Stimulated activated CD8-positive, alpha-beta memory T cell treated with anti-CD3 and anti-CD28 coated beads, Interleukin-4, amount 100 ng/mL, for 48 hours (primary cell): ENCODE data around the gene EGFL7.
A peak's percentile ranks its signal among the peaks of the same experiment; 100 is the strongest.

ENCODE experiments used
- DNase-seq: peaks from one replicate; pipeline ENCODE4 v3.0.0-alpha.2; 2020

Gene EGFL7

DNA sequence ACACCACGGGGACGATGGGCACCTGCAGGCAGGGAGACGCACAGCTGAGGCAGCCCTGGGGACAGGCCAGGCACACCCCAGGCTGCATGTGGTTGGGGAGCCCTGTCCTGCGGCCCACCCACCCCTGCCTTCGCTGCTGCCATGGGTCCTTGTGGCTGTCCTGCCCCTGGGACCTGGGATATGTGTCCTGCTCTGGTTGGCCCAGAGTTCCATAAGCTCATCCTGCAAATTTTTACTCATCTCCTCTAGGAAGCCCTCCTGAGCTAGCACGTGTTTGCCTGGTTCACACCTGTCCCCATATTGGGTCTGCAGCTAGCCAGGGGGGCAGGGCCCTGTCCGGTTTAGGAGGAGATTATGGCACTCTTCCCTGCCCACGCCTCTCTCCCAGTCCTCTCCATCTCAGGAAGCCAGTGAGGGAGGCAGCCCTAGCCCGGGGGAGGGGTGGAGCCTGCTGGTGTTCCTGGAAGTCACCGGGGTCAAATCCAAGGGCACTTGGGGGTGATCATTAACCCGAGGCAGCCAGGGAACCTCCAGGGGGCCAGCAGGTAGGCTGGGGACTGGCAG lies 12.2 kb downstream of the EGFL7 start:
- DNase-seq, result no peak

GRCh38 chr9:136675477-136676296 lies 13.0 kb downstream of the EGFL7 start:
- no peak for DNase-seq

- DNase-seq, result no peak
Observed at GRCh38 chr9:136676297-136676794, 13.6 kb downstream of the EGFL7 start.

- no peak for DNase-seq
Observed at GRCh38 chr9:136676920-136677686, 14.4 kb downstream of the EGFL7 start.

- no peak for DNase-seq
Observed at GRCh38 chr9:136678034-136678433, 15.3 kb downstream of the EGFL7 start.

DNA sequence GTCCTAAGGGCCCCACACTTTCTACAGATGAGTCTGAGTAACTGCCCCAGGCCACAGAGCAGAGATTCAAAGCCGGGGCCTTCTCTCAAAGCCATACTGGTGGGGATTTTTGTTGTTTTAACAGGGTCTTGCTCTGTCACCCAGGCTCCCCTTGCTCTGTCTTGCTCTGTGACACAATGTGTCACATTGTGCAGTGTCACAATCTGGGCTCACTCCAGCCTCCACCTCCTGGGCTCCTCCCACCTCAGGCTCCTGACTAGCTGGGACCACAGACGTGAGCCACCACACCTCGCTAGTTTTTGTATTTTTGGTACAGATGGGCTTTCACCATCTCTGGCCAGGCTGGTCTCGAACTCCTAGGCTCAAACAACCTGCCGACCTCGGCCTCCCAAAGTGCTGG lies 15.9 kb downstream of the EGFL7 start:
- DNase-seq, result no peak

DNA sequence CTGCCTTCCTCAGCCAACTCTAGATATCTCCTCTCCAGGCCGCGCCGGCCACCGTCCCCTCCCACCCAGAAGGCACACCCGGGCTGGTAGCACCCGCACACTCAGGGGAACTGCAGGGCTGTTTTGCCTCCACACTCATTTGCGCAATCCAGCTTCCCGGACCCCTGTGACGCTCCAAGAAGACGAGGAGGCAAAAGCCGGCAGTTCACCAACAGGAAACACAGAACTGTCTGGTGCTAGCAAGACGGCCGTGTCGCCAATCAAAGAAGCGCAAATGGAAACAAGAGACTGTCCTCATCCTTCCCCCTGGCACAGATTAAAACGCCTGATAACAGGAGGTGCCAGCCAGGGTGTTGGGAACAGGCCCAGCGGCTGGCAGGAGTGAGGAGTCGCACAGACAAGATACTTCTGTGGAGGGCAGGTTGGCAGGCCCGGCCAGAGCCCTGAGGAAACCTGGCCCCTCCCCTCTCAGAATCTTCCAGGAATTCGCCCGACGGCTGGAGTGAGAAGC lies 16.8 kb downstream of the EGFL7 start:
- DNase-seq, result no peak

DNA sequence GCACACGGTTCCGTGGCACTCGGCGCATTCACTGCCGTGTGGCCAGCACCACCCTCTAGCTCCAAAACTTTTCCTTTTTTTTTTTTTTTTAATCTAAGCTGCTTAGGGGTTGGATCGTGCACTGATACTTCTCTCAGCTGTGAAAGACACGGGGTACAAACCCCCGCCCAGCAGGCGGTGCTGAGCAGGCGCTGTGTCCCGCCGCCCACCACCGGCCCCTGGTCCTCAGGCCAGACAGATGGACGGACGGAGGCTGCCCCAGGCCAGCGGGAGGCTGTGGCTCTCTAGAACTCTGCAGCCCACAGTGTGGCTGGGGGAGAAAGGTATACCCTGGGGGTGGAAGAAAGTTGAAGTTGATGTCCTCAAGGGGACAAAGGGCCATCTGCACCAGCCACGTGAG lies 18.3 kb downstream of the EGFL7 start:
- no peak for DNase-seq

DNA sequence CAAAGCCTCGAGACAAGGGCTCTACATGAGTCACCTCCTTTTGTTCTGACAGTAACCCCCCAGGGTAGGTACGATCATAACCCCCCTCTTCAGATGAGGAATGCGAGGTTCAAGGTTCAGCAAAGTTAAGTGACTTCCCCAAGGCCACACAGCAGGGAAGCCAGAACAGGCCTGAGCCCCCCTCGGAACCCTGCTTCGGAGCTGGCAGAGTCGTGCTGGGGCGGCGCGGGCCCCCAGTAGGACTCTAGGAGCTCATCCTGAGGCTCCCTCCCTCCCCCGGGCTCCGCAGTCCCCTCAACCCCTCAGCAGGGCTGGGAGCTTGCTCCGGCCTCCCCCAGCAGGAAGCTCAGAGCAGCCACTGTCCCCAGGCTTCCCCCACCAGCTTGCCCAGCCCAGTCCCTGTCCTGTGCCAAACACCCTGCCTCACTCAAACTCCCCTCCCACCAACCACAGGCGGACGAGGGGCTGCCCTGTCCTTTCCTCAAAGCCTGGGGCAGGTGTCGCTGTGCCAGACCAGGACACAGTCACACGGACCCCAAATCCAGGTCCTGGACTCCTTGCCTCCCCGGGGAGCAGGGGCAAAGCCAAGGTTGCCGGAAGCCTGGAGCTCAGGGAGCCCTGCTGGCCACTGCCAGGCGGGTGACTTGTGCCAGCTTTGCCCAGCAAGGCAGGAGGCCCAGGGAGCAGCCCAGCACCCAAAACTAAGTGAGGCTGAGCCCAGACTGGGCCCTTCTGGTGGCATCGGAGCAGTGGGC lies 19.4 kb downstream of the EGFL7 start:
- DNase-seq, result no peak

- DNase-seq, result no peak
Observed at GRCh38 chr9:136682710-136683109, 20.0 kb downstream of the EGFL7 start.

- no peak for DNase-seq
Observed at GRCh38 chr9:136683173-136683745, 20.5 kb downstream of the EGFL7 start.

DNA sequence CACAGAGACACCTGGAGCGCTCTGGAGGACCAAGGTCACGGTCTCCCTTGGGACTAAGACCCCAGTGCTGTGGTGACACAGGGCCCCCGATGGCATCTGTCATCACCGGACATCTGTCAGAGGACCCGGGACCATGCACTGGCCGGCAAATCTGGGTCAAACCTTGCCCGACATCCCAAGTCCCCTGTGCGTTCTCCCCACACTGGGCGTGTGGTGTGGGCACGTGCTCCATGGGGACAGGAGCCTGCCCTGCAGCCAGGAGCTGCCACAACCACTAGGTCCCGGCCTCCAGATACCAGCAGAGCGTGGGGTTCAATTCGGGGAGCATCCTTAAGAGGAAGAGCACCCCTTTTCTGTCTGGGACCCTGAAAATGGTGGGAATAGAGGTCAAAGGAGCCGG lies 21.0 kb downstream of the EGFL7 start:
- DNase-seq, result no peak

DNA sequence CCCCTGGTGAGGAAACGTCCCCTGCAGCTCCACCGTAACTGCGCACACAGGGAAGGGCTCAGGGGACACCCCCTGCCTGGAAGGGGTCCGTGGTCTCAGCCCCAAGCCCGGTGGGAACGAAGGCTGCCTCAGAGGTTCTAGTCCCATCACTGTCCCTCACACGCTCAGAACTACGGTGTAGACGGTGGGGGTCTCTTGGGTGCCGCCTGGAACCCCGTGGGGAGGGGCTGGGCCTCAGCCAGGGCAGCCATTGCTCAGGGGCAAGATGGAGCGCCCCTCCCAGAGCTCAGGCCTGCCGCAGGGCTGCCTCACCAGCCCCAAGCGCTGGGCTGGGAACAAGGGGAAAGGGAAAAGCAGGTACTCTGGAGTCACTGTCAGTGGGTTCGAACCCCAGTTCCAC lies 21.6 kb downstream of the EGFL7 start:
- DNase-seq, result no peak

DNA sequence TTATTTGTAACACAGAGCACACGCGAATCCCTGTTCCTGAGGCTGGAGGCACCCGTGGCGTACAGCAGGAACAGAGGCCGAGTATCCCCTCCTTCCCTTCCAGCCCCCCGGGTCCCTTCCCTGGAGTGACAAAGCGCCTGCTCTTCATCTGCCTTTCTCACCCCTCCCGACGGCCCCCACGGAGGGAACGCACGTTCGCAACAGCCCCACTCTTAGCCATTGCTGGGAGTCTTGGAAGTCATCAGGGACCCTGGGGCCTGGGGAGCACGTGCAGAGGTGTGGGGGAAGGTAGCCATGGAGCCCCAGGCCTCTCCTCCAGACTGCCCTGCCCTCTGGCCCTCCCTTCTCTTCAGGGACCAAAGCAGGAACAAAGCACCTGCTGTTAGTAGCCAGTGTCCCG lies 22.1 kb downstream of the EGFL7 start:
- no peak for DNase-seq

DNA sequence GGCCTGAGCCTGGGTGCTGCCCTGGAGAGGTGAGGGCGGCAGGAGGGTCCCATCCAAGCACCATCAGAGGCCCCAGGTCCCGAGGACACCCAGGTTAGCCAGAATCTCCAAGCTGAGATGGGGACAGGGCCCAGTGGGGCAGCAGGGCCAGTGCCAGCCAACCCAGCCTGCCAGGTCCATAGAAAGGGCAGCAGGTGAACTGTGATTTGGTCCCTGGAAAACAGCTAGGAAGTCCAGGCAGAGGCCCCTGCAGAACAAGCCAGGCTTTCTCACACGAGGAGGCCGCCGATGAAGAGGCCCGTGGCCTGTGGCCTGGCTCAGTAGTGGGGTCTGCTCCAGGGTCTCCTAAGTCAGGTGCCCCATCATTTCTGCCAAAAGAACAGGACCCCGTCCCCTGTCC lies 22.5 kb downstream of the EGFL7 start:
- DNase-seq, result no peak

DNA sequence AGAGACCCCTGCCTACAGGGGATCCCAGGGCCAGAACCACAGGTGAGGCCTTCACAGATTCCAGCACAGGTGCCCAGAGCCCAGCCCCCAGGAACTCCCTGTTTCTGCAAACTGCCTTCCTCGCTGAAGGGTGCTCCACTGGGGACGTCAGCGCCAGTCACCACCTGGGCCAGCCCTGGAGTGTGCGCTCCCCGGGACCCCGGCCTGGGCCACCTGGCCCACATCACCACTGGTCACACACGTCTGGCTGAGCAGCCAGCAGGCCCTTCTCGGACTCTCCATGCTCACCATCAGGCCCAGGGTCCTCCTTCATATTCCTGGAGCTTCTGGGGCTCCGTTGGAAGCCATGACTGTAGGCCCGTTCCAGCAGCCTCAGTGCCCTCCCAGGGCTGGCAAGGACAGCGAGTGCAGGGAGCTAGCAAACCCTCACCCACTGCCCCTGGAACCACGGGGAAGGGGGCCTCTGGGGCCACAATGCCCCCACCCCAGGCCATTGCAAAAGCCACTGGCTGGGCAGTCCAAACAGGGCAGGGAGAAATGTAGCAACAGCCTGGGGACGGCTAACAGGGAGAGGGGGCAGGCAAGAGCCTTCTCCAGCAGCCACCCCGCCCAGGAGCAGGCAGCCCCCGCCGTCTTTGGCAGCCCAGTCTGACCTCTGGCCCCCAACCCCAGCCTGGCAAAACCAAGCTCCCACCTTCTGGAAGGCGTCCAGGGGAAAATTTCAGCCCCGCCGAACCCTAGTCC lies 23.2 kb downstream of the EGFL7 start:
- DNase-seq, result no peak

DNA sequence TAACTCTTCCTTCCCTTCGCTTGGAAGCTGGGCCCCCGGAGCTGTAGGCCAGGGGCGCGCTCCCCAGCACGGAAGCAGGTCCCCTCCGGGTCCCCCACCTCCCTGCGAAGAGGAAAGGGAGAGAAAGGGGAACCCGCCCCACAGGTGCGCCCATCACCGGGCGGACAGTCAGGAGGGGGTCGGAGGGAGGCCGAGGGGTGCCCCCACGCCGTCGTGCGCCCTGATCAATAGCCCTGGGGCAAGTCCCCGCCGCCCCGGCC lies 23.7 kb downstream of the EGFL7 start:
- no peak for DNase-seq

GRCh38 chr9:136686794-136687711 lies 24.3 kb downstream of the EGFL7 start, which contains the start of gene AGPAT2:
Gene AGPAT2, minus strand, starts transcription at chr9:136687457. Its CDS starts 100 bp downstream, at chr9:136687357.
- peak; percentile 82 for DNase-seq

- no peak for DNase-seq
Observed at GRCh38 chr9:136687721-136688223, 25.1 kb downstream of the EGFL7 start.

- no peak for DNase-seq
Observed at GRCh38 chr9:136688274-136689107, 25.8 kb downstream of the EGFL7 start.
